ENCODE data around the gene GTF2F1. TPM values are rescaled to one million over a fixed set of nuclear protein-coding genes. Genes with fewer than 3 reads are reported as not detected.

GTF2F1 gene, protein sequence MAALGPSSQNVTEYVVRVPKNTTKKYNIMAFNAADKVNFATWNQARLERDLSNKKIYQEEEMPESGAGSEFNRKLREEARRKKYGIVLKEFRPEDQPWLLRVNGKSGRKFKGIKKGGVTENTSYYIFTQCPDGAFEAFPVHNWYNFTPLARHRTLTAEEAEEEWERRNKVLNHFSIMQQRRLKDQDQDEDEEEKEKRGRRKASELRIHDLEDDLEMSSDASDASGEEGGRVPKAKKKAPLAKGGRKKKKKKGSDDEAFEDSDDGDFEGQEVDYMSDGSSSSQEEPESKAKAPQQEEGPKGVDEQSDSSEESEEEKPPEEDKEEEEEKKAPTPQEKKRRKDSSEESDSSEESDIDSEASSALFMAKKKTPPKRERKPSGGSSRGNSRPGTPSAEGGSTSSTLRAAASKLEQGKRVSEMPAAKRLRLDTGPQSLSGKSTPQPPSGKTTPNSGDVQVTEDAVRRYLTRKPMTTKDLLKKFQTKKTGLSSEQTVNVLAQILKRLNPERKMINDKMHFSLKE
- 10 to 100 TPM; 51.1 to 63.1 (median 59.1) TPM for total RNA-seq
- long read RNA-seq, donor 1, transcript GTF2F1-201 (13 exons, 2,731 nt): major isoform, 54 of 114 reads
- long read RNA-seq, donor 1, partial matches to known transcripts: 45 of 114 reads
- long read RNA-seq, donor 1, other reads (novel, unspliced or antisense): 15 of 114 reads
- long read RNA-seq, donor 2, transcript GTF2F1-201 (13 exons, 2,731 nt): major isoform, 18 of 34 reads
- long read RNA-seq, donor 2, partial matches to known transcripts: 10 of 34 reads
- long read RNA-seq, donor 2, other reads (novel, unspliced or antisense): 6 of 34 reads

DNA sequence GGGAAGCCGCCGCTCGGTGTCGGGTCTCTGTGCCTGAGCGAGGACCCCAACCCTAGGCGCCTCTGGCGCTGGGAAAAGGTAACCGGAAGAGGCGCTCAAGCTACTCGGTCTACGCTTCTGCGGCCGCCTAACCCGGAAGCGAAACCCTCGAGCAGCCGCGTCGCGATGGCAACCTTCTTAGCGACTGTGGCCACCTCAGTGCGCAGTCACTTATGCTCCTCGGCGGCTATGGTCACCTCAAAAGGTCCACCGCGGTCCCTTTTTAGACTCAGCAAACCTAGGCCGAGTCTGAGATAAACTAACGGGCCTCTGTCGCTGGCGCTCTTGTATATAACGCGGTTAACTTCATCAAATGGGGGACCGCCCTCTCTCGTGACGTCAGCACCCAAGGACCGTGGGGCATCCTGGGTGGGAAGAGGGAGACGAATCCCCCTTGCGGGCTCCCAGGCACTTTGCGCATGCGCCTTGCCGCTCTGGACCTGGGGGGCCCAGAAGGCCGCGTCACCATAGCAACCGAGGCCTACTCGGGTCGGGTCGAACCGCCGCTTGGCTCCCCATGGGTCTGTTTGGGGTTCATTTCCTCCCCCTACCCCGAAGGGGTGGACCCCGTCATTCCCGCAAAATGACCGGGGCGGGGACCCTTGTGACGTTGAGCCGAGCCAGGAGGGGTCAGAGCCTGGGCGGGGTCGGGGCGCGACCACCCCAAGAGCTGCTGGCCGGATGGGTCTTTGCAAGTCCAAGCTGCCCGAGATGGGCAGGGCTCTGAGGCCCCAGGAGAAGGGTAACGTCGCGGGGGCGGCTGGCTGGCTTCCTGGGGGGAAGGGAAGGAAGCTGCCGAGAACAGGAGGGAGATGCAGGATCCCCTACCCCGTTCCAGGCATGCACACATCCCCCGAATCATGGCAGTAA is at the start of gene GTF2F1:
TSS of gene GTF2F1 (minus strand) at position 91 of the 909 bp plus-strand sequence. CDS start 169 bp downstream, outside the sequence.
- Histone ChIP-seq H3K4me1 (ENCODE audit: low read depth) (peaks cover 17% of the 10 kb centered on the region), H3K36me3 (ENCODE audit: low read depth) (peaks cover 9% of the 10 kb centered on the region), H3K4me3 (peak within 1 kb of the TSS; percentile 81), H3K9me3 (no peaks in the 10 kb centered on the region)
- no peak for TF ChIP-seq CTCF (IDR thresholded peaks at IDR 0.05)
- intact Hi-C loops (cut with DNase I, micrococcal nuclease): no loop called here
- ATAC-seq (peak; percentile 95), DNase-seq (peak; percentile 93 to 95 (median 94))

DNA sequence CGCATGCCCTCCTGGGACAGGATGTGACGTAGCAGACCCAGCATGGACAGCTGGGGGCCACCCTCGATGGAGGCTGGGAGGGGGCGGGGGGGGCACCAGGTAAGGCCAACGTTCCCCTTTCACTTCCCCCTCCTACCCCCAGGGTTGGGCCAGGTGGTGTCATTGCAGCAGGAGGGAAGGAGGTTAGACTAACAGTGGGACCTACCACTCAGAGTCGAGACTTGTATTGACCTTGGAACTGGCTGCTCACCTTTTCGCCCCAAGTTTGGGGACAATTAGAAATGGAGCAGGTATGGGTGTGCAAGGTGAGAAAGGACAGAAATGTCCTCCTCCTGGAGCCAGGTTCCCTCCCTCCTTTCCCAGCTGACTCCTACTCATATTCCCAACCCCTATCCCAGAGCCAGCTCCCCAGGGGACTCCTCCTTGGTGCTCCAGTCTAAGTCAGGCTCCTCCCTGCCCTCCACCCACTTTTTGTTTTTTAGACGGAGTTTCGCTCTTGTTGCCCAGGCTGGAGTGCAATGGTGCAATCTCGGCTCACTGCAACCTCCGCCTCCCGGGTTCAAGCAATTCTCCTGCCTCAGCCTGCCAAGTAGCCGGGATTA is 49.2 kb upstream of the GTF2F1 start:
- no peak for DNase-seq
- Histone ChIP-seq H3K9me3 (no peaks in the 10 kb centered on the region), H3K4me1 (ENCODE audit: low read depth) (no peaks in the 10 kb centered on the region), H3K36me3 (ENCODE audit: low read depth) (no peaks in the 10 kb centered on the region), H3K4me3 (no peak overlapping the region)
- ATAC-seq: no peak
- no peak for TF ChIP-seq CTCF (IDR thresholded peaks at IDR 0.05)
- intact Hi-C loops (cut with DNase I, micrococcal nuclease): no loop called here

DNA sequence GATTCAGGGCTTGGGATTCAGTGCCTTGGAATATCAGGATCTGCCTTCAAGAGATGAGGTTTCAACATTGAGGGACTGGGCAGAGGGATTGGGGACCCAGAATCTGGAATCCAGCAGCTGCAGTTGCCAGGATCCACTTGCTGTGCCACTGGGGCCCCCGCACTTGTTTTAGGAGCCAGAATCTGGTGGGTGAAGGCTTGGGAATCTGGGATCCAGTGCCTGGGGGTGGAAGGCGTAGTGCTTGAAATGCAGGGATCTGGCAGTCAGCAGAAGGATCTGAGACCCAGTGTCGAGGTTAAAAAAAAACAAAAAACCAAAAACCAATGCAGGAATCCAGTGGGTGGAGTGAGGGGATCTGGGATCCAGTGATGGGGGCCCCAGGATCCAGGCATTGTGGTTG is 47.9 kb upstream of the GTF2F1 start:
- intact Hi-C loops (cut with DNase I, micrococcal nuclease): no loop called here
- ATAC-seq (no peak), DNase-seq (no peak)
- no peaks in the 10 kb centered on the region for H3K4me1 ChIP-seq (ENCODE audit: low read depth)
- no peak overlapping the region for H3K4me3 ChIP-seq
- no peaks in the 10 kb centered on the region for H3K36me3 ChIP-seq (ENCODE audit: low read depth)
- H3K9me3 ChIP-seq: no peaks in the 10 kb centered on the region
- TF ChIP-seq CTCF (IDR thresholded peaks at IDR 0.05): no peak

GRCh38 chr19:6439743-6440142 is 46.8 kb upstream of the GTF2F1 start:
- Histone ChIP-seq H3K4me3 (no peak overlapping the region), H3K36me3 (ENCODE audit: low read depth) (no peaks in the 10 kb centered on the region), H3K4me1 (ENCODE audit: low read depth) (no peaks in the 10 kb centered on the region), H3K9me3 (no peaks in the 10 kb centered on the region)
- no peak for ATAC-seq
- TF ChIP-seq CTCF (IDR thresholded peaks at IDR 0.05): no peak
- intact Hi-C loops (cut with DNase I, micrococcal nuclease): no loop called here
- DNase-seq: no peak

DNA sequence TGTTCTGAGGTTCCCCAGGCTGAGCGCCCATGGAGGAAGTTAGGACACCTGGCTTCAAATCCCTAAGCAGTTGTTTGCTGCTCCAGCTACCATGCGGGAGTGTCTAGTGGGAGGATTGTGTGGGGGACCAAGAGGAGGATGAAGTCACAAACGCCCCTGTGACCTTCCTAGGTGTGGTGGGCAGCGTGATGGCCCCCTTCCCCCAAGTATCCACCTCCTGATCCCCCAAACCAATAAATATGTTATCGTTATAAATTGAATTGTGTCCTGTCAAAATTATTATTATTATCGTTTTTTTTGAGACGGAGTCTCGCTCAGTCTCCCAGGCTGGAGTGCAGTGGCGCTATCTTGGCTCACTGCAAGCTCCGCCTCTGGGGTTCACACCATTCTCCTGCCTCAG is 40.7 kb upstream of the GTF2F1 start, which contains the start of gene SLC25A41:
TSS of gene SLC25A41 (minus strand) at position 101 of the 400 bp plus-strand sequence. CDS start at position 31, 70 bp downstream.
- ATAC-seq (no peak), DNase-seq (no peak)
- TF ChIP-seq CTCF (IDR thresholded peaks at IDR 0.05): no peak
- no peaks in the 10 kb centered on the region for H3K9me3 ChIP-seq
- H3K4me1 ChIP-seq (ENCODE audit: low read depth): no peaks in the 10 kb centered on the region
- no peak within 1 kb of the TSS for H3K4me3 ChIP-seq
- intact Hi-C loops (cut with DNase I, micrococcal nuclease): no loop called here
- no peaks in the 10 kb centered on the region for H3K36me3 ChIP-seq (ENCODE audit: low read depth)

Data from mucosa of descending colon (tissue), 3 donors.